Nucleus accumbens (tissue), 56 donors: ENCODE measurements around the gene MACROD2.

Source experiments
- DNase-seq, 56 donors: peaks; one replicate each; lab custom pipeline; 2025; lab: John Stamatoyannopoulos, UW

MACROD2 gene

DNA sequence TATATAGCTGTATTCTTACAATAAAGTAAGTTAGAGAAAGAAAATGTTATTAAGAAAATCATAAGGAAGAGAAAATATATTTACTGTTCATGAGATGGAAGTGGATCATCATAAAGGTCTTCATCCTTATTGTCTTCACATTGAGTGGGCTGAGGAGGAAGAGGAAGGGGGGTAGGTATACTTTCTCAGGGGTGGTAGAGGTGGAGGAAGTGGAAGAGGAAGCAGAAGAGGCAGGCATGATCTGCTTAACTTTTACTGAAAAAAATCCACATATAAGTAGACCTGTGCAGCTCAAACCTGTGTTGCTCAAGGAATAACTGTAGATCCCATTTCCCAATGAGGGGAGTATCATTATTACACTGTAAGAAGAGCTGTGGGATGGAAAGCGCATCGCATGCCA is 1863.7 kb downstream of the MACROD2 start:
- DNase-seq = no peak

DNA sequence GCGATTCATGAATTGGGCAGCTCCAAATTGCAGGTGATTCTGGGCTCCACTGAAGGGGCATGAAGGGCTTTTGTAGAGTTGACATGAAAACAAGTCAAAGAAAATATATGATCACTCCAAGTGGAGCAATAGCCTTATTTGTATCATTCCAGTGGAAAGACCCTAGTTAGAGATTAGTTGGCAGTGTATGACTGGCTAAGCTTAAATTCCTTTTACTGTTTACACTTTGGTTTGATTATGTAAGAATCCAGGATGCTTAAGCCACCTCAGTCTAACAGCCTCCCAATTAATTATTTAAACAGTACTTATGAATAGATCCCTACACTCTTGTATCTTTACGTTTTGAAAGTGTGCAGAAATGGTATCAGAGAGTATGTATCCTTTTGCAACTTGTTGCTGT is 1865.5 kb downstream of the MACROD2 start:
- no peak for DNase-seq

DNA sequence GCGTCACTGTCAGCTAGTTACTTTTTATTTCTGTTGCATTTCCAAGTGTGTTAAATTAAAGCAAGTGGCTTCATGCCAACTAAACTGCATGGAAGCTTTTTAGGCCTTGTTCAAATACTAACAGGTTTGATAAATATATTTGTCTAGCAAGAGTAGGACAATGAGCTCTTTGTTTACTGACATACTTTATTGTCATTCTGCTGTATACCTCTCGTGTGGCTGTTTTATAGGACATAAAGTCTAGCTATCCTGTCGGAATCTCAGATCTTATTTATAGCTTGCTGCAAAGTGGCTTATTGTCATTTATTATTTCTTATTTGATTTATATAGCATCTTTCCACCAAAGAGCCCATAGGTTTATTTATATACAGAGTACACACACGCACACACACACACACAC is 1866.9 kb downstream of the MACROD2 start:
- no peak for DNase-seq

DNA sequence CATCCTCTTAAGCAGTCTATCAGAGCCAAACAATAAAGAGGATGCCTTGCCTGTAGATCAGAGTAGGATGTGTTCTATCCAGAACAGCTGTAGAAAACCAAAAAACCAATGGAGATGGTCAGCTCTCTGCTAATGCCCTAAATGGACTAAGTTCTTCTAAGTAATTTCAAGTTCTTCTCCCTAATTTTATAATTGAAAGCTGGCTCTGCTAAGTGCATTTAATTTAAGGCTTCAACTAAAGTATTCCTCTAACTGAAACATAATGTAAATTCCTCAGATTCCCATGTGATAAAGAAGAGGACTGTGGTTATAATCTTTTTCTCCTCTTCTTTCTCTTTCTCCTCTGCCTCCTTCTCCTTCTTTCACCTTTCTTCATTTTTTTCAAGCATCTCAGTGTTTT is 1868.4 kb downstream of the MACROD2 start:
- no peak for DNase-seq

DNA sequence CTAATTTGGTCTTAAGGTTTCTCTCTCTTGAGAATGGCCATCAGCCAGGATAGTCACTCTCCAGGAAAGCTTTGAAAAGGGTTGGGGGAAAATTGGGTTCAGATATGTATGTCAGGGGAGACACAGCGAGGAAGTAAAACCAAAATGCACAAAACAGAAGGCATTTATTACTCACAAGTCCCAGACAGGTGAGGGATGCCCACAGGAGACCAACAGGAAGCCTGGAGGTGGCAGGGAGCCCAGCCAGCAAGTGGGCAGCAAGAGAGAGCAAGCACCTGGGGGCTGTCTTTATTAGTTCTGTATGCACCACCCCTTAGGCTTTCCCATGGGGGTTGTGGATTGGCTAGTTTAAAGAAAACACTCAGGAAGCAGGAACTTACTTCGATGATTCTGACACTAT is 1870.2 kb downstream of the MACROD2 start:
- DNase-seq = no peak

DNA sequence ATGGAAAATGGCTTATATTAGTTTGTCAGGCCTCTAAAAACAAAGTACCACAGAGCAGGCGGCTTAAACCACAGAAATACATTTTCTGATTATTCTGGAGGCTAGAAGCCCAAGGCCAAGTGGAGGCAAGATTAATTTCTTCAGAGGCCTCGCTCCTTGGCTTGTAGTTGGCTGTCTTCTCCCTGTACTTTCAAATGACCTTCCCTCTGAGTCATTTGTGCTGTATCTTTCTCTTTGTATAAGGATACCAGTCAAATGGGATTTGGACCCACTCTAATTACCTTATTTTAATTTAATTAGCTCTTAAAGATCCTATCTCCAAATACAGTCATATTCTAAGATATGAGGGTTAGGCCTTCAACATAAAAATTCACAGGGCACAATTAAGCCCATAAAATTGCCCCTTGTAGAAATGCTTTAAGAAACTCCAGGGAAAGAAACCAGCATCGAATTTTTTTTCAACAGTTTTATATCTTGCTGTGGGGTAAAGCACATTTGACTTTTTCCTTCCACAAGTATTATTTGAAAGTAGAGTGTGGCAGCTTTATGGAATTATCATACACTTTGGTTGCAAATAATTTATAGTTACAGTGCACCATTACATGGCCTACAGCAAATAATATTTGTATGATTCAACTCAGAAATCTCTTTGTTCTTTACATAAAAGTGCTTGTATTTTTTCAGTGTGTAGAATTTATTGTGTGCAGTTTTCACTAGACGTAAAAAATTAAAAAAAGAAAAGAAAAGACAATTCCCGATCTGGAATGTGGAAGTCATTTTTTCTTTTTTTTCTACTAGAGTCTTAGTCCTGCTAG is 1871.8 kb downstream of the MACROD2 start:
- no peak for DNase-seq

DNA sequence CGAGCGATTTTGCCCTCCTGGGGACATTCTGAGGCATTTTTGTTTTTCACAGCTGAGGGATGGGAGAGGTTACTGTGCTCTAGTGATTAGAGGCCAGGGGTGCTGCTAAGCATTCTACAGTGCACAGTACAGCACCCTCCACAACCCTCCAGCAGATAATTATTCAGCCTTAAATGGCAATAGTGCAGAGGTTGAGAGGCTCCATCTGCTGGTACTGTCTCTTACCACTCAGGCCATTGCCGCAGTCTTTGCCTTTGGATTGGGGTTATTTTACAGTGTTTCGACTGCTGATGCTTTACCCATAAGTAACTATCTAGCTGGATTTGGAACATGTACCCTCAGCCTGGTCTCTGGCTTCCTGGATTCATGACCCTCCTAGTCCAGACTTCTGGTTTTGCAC is 1872.6 kb downstream of the MACROD2 start:
- no peak for DNase-seq

DNA sequence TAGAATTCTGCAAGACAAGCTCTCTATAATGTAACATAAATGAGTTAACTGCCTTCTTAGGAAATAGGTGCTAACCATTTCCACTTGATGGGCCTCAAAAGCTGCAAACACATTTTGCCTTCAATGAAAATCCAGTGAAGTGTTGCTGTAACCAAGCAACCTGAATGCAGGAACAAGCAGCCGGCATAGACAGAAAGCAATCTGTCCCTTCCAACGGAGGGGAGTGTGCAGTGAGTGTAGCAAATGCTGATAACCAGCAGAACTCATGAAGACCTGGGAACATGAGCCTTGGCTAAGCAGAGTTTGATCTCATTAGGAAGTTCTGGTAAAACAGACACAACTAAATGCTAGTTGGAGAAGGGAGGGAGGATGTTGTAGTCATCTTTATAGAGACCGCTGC is 1880.1 kb downstream of the MACROD2 start:
- peak in 2 of 56 donors; percentile 7 to 18 for DNase-seq

DNA sequence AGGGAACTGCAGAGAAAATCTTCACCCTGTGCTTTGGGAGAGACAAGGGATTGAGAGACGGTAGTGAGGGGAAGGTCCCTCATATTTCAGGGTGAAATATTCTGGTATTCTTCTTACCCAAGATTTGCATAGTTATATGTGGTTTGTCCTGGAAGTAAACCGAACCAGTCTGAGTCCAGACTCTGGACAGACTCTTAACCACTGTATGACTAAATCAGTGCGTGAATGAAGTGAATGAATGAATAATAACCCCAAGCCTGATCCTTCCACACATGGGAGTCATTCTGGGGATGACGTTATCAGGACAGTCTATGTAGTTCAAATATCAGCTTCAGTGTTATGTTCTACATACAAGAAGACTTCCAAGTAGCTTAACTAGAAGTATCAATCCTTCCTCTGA is 1887.2 kb downstream of the MACROD2 start:
- DNase-seq = no peak

DNA sequence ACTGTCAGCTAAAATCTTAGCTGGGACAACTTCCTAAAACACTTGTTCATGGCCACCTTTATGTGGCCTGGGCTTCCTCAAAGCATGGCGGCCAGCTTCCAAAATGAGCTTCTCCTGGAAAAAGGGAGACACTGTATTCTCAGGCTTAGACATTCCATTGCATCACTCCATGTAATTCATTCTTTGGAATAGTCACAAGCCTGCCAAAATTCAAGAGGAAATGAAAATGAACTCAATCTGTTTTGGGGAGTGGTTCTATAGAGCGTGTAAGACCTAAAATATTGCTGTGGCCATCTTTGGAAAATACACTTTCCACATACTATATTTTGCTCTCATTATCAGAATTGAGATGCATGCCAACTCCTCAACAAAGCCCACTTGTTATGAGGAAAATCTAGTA is 1890.9 kb downstream of the MACROD2 start:
- no peak for DNase-seq

DNA sequence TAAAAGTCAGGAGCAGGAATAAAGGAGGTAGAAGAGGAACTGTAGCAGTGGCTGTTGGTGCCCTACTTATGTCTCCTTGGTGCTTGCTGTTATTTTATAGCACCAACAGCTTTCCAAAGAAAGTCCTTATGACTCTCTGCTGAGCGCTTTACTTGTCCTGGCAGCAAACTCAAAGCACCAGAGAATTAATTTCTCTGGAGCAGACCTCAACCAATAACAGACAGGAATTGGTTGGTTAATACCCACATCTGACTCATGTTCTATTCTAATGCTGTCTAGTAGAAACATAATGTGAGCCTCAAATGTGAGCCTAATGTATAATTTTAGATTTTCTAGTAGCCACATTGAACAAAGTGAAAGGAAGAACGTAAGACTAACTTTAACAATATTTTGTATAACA is 1892.1 kb downstream of the MACROD2 start:
- DNase-seq = no peak

DNA sequence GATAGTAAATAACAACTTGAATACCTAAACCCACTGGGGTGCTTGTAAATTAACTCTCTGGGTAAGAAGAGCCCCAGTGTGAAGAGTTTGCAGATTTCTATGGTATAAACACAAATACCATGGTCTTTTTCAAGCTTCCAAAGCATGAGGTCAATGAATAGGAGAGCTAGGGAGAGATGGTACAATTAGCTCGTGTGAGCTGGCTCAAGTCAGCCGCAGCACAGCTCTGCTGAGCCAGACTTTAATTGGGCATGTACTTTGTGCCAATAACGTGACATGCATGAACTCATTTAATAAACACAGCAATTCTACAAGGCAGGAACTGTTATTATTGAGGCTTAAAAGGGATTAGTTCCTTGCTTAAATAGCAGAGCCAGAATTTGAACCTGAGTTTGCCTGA is 1893.7 kb downstream of the MACROD2 start:
- no peak for DNase-seq

DNA sequence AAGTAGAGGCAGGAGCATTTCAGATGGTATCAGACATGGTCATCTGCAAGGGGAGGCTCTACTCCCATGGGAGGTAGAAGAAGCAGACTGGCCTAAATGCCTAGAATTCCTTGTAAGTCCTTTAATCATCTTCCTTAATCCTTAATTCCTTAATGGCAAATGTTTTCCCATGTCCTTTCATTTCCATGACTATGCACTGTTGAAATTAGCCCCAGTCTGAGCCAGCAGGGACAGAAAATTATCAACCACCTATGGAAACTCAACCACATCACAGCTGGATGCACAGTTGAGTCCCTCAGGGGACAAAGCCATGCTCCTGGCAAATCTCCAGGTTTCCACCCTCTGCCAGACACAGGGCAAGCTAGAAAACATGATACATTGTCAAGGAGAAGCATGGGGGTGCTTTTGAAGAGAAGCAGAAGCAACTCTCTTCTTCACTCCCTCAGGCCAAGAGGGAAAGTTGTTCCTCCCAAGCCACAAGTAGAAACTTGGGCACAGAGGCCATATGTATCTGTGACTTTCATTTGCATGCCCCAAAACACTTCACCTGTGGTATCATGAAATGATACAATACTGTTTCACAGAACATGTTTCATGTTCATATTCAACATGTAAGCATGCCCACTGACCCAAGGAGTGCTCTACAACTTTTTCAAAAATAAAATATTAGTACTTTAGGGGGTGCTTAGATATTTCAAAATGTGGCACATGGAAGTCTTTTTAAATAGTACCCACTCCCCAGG is 1894.4 kb downstream of the MACROD2 start:
- no peak for DNase-seq

DNA sequence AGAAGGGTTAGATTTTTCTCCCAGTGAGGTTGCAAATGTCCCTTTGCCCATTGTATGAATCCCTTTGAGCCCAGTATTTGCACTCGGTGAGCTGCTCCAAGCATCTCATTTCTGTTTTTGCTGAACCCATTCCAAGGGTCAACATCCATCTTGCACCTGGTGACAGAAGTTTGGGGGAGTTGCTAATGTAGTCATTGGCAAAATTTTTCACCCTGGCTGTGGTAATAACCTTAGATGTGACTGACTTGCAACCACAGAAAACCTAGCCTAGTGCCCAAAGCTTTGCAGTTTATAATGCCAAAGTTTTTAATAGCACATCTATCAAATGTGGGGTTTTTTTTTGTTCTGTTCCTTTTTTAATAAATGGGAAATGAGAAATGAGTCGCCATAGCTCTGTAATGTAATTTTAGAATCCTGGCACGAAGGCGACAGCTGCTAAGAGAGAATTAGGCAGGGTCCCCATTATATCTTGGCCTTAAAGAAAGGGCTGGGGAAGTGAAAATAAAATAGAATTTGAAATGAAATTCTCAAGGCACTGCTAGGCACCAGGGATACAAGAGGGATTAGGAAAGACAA is 1895.2 kb downstream of the MACROD2 start:
- DNase-seq = no peak

DNA sequence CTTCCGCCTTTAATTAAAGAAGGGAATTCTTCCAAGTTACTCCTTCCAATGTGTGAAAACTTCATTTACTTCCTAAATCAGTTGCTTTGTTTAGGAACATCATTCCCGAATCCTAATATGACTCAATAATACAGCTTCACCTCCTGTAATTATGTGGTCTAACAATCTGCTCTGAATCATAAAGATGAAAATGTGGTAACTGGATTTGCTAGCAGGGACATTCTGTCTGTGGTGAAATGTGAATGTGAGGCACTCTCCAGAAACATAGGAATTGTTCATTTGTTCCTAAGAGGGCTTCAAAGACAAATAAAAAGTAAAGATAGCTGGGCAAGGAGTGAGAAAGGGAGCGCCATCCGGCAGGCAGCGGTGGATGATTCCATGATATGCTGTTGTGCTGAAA is 1899.8 kb downstream of the MACROD2 start:
- no peak for DNase-seq

DNA sequence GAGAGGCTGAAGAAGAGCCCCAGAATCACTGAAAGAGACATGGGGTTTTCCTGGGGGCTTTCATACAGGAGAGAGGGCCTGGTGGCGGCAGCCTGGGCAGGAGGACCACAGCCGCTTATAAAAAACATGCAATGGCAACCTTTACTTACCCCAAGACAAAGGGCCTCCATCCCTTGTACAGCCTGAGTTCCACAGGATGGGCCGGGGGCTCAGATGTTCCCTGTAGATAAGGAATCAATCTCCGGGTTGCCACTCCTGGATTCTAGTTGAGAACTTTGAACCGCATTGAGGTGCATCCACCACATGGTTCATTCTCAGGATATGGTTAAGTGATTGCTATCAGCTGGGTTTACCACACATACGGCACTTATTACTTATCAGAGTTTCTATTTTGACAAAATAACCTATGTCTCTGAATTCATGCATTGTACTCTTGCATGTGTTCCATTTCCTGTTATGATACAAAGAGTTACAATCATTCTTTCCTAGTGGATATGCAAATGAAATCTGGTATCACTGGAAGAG is 1900.3 kb downstream of the MACROD2 start:
- no peak for DNase-seq

DNA sequence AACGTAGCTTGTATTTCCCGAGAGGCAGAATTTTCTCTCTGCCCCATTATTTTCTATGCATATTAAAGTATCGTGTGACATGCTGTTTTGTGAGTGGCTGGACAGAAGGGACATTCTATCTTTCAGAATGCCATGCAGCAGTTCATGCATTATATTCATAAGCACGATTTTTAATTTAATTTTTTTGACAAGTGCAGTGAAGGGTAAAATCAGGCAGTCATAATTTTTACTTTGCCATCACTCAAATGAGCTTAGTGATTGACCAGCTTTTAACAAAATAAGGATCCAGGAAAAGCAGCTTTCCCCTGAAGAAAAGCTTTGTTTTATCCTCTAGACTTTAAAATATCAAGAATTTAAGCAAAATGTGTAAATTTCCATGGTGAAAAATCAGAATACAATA is 1904.7 kb downstream of the MACROD2 start:
- no peak for DNase-seq

DNA sequence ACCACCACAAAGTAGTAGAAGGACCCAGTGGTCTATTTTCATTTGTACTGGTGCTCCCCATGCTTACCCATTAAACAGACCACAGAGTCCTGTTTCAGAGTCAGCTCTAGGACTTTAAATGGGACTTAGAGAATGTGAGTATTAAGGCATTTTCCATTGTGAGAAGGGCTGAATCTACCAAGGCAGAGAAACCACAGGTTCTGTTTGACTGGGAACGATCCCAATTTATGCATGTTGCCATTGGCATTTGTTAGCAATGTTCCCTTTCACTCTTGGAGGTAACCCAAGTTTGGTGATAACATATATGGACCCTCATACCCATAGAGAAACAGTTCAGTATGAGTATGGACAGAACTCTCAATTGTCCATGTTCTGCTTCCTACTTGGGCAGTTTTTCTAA is 1905.1 kb downstream of the MACROD2 start:
- DNase-seq = no peak

DNA sequence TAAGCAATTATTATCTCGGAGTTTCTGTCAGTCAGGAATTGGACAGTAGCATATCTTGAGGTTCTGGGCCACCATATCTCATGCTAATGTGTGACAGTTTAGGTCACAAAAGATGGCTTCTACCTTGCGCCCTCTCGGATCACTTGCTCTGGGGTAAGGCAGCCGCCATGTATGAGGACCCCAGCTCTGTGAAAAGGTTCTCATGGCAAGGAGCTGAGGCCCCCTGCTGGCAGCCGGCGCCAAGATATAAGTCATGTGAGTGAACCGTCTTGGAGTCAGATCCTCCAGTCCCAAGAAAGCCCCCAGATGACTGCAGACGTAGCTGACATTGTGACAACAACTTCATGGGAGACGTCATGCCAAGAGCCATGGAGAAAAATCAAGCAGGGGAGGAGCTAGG is 1907.2 kb downstream of the MACROD2 start:
- DNase-seq = no peak

DNA sequence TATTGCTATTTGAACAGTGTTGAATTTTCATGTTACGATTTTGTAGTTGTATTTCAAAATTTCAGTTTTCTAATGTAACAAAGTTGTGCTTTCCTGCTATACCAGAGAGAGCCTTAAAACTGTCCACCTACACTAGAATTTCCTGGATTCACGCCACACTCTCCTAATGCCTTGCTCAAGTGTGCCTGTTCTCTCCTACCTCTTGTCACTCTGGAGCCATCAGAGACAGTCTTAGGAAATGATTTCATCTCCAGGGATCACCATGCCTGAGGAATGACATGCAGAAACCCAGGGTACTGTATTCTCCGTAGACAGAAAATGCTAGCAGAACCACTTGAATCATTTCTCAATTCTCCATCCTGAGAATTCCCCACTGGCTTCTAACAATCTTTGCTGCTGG is 1910.3 kb downstream of the MACROD2 start:
- peak in 2 of 56 donors; percentile 9 to 21 for DNase-seq

DNA sequence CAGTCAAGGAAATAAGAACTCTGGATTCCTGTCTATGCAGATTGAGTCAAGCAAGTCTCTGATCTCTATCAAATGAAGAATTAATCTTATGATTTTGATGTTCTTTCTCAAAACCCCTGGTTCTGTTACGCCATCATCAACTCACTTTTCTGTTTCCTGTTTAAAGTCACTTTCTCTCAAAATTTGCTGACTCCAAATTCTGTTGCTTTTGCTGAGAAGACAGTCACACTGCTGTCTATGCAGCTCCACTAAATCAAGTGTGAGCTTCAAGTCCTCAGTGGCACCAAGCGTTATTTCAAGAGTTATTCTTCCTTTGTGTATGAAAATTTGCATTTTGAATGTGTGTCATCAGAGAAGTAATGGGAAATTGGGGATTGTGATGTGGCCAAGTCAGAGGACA is 1914.7 kb downstream of the MACROD2 start:
- DNase-seq = no peak

DNA sequence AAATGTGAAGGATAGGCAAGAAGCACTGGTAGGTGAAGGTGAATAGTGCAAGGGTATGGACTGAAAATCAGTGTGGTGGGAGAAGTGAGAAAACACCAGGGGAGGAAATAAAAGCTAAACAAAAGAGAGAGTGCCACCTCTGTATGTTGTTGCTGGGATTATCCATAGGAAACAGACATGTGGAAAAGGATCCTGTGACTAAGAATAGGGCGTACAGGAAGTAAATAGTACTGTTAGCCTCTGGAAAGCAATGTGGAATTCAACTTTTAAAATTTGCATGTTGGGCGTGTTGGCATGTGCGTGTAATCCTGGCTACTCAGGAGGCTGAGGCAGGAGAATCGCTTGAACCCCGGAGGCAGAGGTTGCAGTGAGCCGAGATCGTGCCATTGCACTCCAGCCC is 1916.3 kb downstream of the MACROD2 start:
- DNase-seq = no peak
